Cardiac muscle cell (in vitro differentiated cells and primary cell): ENCODE measurements around the gene CBX2. TPM values are rescaled to one million over a fixed set of nuclear protein-coding genes. Genes with fewer than 3 reads are reported as not detected.

Source experiments
- DNase-seq, 2 donors: peaks; one replicate each; pipeline versions ENCODE4 v3.0.0 to v3.0.0-alpha.2; 2010 to 2017; ENCODE audit warnings: low read depth in 1 of 2, low spot score in 1 of 2
- H3K27ac ChIP-seq: fragments of 200-600 bp; sonication (generic); 2 replicates; pipeline ENCODE4 v1.5.1; 2016
- H3K27me3 ChIP-seq: fragments of 200-600 bp; sonication (generic); 2 replicates; pipeline ENCODE4 v1.6.0; 2016; ENCODE audit warnings: control low read depth
- H3K36me3 ChIP-seq: fragments of 200-600 bp; sonication (generic); 2 replicates; pipeline ENCODE4 v1.5.1; 2016; ENCODE audit warnings: control low read depth
- H3K4me1 ChIP-seq: fragments of 200-600 bp; sonication (generic); 2 replicates; pipeline ENCODE4 v1.8.1; 2017; ENCODE audit warnings: low read depth, mild to moderate bottlenecking, mixed run types
- H3K4me3 ChIP-seq: fragments of 200-600 bp; sonication (generic); 2 replicates; pipeline ENCODE4 v1.5.1; 2016; ENCODE audit warnings: mild to moderate bottlenecking
- H3K9me3 ChIP-seq: fragments of 200-600 bp; sonication (generic); 2 replicates; pipeline ENCODE4 v1.5.1; 2017; ENCODE audit warnings: low read depth, mild to moderate bottlenecking, control low read depth
- CTCF ChIP-seq: IDR thresholded peaks from 2 replicates; pipeline ENCODE4 v1.5.1; 2012; ENCODE audit warnings: low read depth, mild to moderate bottlenecking, low read length
- polyA plus RNA-seq: library from polyadenylated mRNA; unstranded; fragments of >200 nt; fragmentation: Nextera tagmentation; extraction: Ambion mirVana; gene quantifications from 2 replicates; pipeline ENCODE4 v1.2.1, GENCODE V29; 2016
- total RNA-seq: library from RNA; depleted of rRNA; stranded (reverse); fragments of >200 nt; gene quantifications from 2 replicates; pipeline ENCODE4 v1.2.3, GENCODE V29; 2016

The CBX2 gene
- total and polyA plus RNA-seq, 2 experiments from 2014 or later, result 25.8 to 51.1 TPM

- TF ChIP-seq CTCF, result no peak
- H3K27me3 ChIP-seq, result peaks cover 87% of the 10 kb centered on the region
- H3K27ac ChIP-seq, result no peak overlapping the region
- peaks cover 3% of the 10 kb centered on the region for H3K4me1 ChIP-seq
- H3K9me3 ChIP-seq, result no peaks in the 10 kb centered on the region
- H3K4me3 ChIP-seq, result peak overlapping the region; percentile 22
- no peaks in the 10 kb centered on the region for H3K36me3 ChIP-seq
- DNase-seq, result no peak
Observed at GRCh38 chr17:79801156-79802038, 23.4 kb downstream of the CBX2 start.

GRCh38 chr17:79802039-79802735, 24.2 kb downstream of the CBX2 start:
- peaks cover 95% of the 10 kb centered on the region for H3K27me3 ChIP-seq
- no peak for DNase-seq
- H3K4me3 ChIP-seq, result no peak overlapping the region
- TF ChIP-seq CTCF, result no peak
- no peak overlapping the region for H3K27ac ChIP-seq
- H3K9me3 ChIP-seq, result no peaks in the 10 kb centered on the region
- H3K4me1 ChIP-seq, result peaks cover 3% of the 10 kb centered on the region
- no peaks in the 10 kb centered on the region for H3K36me3 ChIP-seq

- no peak for TF ChIP-seq CTCF
- H3K4me3 ChIP-seq, result no peak overlapping the region
- no peak for DNase-seq
- no peak overlapping the region for H3K27ac ChIP-seq
- H3K9me3 ChIP-seq, result no peaks in the 10 kb centered on the region
- H3K4me1 ChIP-seq, result peaks cover 3% of the 10 kb centered on the region
- no peaks in the 10 kb centered on the region for H3K36me3 ChIP-seq
- peaks cover 100% of the 10 kb centered on the region for H3K27me3 ChIP-seq
Observed at GRCh38 chr17:79802736-79803420, 24.9 kb downstream of the CBX2 start.

GRCh38 chr17:79803421-79803996, 25.6 kb downstream of the CBX2 start:
- no peaks in the 10 kb centered on the region for H3K9me3 ChIP-seq
- H3K4me1 ChIP-seq, result no peaks in the 10 kb centered on the region
- no peak overlapping the region for H3K27ac ChIP-seq
- no peak for DNase-seq
- no peak overlapping the region for H3K4me3 ChIP-seq
- no peak for TF ChIP-seq CTCF
- no peaks in the 10 kb centered on the region for H3K36me3 ChIP-seq
- H3K27me3 ChIP-seq, result peaks cover 100% of the 10 kb centered on the region

GRCh38 chr17:79803997-79804855, 26.3 kb downstream of the CBX2 start:
- H3K27me3 ChIP-seq, result peaks cover 100% of the 10 kb centered on the region
- TF ChIP-seq CTCF, result no peak
- DNase-seq, result no peak
- no peaks in the 10 kb centered on the region for H3K9me3 ChIP-seq
- no peak overlapping the region for H3K27ac ChIP-seq
- H3K4me3 ChIP-seq, result peak overlapping the region; percentile 9
- no peaks in the 10 kb centered on the region for H3K36me3 ChIP-seq
- H3K4me1 ChIP-seq, result peaks cover 1% of the 10 kb centered on the region
